Measurements from ENCODE around the gene BACH2.

BACH2 gene

DNA sequence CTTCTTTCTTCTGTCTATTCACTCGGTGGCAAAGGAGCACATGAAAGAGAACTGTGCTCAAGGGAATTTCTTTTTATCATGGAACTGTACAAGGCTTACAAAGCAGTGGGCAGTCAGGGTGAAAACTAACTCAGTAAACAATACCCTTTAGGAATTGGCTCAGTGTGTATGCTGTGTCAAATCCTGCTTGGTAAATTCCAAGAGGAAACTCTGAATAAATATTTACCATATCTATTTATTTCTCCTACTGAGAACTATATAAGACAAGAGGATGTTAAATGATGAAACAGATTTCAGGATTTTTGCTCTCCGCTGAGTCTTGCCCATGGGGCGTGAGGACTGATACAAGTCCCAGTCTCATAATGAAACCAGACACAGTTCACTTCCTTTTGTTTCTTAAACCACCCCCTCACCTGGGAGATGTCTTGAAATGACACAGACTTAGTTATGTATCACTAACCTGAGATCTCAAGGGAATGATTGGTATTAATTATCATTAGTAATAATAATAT is 188.8 kb downstream of the BACH2 start:
- TF ChIP-seq, protein P1, sequence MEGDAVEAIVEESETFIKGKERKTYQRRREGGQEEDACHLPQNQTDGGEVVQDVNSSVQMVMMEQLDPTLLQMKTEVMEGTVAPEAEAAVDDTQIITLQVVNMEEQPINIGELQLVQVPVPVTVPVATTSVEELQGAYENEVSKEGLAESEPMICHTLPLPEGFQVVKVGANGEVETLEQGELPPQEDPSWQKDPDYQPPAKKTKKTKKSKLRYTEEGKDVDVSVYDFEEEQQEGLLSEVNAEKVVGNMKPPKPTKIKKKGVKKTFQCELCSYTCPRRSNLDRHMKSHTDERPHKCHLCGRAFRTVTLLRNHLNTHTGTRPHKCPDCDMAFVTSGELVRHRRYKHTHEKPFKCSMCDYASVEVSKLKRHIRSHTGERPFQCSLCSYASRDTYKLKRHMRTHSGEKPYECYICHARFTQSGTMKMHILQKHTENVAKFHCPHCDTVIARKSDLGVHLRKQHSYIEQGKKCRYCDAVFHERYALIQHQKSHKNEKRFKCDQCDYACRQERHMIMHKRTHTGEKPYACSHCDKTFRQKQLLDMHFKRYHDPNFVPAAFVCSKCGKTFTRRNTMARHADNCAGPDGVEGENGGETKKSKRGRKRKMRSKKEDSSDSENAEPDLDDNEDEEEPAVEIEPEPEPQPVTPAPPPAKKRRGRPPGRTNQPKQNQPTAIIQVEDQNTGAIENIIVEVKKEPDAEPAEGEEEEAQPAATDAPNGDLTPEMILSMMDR (IDR thresholded peaks at IDR 0.05; ENCODE audit: low read depth, low read length), result no peak
- DNase-seq (ENCODE audit: extremely low read depth, low read depth), result no peak

DNA sequence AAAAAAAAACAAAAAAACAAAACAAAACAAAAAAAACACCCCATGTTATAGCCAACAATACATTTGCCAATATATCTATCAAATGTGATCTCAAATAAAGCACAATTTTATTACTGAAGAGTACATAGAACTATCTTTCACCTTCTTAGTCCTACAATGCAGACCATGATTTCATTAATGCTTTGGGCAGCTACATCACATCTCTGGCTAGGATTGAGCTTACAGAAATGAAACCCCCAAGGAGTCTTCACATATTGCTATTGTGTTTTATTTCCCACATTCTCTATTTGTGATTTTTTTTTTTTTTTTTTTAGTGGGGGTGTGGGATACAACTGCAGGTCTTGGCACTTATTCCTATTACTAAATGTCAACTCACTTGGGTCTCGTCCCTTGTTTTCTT is 189.3 kb downstream of the BACH2 start:
- DNase-seq (ENCODE audit: extremely low read depth, low read depth), result no peak
- TF ChIP-seq, protein P1 (IDR thresholded peaks at IDR 0.05; ENCODE audit: low read depth, low read length), result no peak

DNA sequence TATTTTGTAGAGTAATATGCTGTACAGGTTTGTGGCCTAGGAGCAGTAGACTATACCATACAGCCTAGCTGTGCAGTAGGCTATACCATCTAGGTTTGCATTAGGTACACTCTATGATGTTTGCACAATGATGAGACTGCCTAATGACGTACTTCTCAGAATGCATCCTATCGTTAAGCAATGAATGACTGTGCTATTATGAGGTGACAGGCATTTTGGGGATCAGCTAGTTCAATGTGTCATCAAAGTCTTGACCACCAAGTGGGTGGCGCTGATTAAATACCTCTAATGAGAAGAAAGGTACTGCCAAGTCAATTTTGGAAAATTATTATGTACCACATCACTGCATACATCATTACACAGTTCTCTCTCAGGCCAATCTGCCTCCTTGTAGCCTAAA is 190.2 kb downstream of the BACH2 start:
- DNase-seq (ENCODE audit: extremely low read depth, low read depth), result no peak
- TF ChIP-seq, protein P1 (IDR thresholded peaks at IDR 0.05; ENCODE audit: low read depth, low read length), result no peak

DNA sequence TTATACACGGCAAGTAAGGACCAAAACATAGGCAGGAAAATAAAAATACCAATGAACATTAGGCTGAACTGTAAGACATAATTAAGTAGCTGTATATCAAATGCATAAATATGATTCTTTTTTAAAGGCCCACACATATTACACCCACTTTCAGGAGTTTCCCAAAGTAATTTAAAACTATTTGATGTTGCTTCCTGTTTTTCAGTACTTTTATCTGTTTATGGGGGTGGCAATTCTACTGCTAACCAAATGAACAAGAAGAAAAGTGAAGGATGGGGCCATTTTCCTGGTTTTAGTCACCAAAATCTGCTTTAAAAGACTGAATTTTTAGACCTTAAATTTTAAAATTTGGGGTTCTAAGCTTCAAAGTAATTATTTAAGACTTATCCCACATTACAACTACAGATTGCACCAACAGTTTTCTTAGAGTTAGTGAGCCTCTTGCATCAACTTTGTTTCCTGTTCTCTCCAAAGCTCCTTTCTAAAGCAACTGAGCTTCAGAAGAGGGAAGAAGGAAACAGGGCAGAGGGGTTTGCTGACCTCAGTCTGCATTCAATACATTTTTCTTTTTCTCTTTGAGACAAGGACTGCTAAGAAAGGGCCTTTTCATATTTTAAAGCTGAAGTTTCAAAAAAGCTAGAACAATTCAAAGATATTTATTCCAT is 191.0 kb downstream of the BACH2 start:
- no peak for DNase-seq (ENCODE audit: extremely low read depth, low read depth)
- TF ChIP-seq, protein P1 (IDR thresholded peaks at IDR 0.05; ENCODE audit: low read depth, low read length), result no peak

DNA sequence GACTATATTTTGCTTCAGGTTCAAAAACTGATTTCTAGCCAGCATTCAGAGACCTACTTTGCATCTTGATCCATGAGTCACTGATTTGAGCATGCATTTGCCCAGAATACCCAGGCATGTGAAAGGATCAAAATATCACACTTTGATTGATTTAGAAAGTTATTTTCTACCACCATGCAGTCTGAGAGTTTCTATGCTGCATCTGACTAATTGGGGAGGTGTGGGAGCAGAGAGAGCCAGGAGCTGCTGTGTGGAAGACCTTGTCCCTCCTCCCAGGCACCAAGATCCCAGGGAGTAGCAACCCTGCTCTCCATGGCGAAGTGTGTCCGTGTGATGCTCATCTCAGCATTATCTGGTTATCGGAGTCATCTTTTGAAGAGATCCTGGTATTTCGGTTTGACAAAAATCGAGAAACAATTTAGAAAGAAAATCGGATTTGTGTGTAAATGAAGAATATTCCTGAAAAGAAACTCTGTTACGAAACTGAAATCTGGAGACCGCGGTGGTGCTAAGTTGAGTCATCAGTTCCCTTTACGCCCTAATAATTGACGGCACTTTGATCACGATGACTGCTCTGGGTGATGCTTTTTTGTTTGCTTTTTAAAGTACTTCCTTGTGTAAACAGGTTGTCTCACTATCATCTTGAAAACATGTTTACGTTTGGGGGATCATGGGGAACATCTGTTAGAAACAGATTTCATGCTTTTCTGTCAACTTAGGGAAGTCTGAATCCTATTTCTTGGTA is 193.4 kb downstream of the BACH2 start:
- TF ChIP-seq, protein P1 (IDR thresholded peaks at IDR 0.05; ENCODE audit: low read depth, low read length), result no peak

DNA sequence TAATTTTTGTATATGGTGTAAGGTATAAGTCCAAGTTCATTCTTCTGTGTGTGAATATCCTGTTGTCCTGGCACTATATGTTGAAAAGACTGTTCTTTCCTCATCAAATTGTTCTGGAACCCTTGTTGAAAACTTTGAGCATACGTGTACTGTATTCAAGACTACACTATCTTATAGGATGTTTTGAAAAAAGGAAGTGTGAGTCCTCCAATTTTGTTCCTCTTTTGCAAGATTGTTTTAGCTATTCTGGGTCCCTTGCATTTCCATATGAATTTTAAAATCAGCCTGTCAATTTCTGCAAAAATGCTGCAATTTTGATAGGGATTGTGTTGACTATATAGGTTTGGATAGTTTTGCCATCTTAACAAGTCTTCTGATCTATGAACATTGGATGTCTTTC is 195.2 kb downstream of the BACH2 start:
- DNase-seq (ENCODE audit: extremely low read depth, low read depth), result no peak

More for the DNA sequence above, 193.4 kb downstream of the BACH2 start:
- no peak for DNase-seq (ENCODE audit: extremely low read depth, low read depth)

More for the DNA sequence above, 195.2 kb downstream of the BACH2 start:
- TF ChIP-seq, protein P1 (IDR thresholded peaks at IDR 0.05; ENCODE audit: low read depth, low read length), result no peak
